ENCODE results near the gene WDR20. TPM values are rescaled to one million over a fixed set of nuclear protein-coding genes. Genes with fewer than 3 reads are reported as not detected.

Gene WDR20
- total RNA-seq, 1 experiment from 2014 or later = 33.0 TPM

DNA sequence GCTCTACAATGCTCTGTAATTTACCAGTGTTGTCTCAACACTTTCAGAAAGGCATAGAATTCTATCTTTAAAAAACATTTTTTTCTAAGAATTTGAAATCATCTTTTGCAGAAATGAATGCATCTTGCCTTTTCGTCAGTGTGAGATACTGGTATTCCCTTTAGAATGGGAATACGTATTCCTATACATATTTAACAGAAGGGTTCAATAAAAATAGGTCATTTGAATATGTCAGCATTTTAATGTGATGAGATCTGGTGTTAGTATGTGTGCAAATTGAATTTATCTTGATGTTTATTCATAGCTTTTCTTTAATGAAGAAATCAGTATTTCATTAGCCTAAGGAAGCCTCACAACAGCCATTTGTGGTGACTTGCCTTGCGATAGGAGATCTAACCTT lies 44.2 kb downstream of the WDR20 start:
- no TSS peak for BruUV-seq (replicated peaks)
- H3K27me3 Mint-ChIP-seq (ENCODE audit: unreplicated experiment) = no peaks in the 10 kb centered on the region
- intact Hi-C loops (cut with micrococcal nuclease; ENCODE audit: unreplicated experiment) = no loop called here
- TF ChIP-seq, protein P1, sequence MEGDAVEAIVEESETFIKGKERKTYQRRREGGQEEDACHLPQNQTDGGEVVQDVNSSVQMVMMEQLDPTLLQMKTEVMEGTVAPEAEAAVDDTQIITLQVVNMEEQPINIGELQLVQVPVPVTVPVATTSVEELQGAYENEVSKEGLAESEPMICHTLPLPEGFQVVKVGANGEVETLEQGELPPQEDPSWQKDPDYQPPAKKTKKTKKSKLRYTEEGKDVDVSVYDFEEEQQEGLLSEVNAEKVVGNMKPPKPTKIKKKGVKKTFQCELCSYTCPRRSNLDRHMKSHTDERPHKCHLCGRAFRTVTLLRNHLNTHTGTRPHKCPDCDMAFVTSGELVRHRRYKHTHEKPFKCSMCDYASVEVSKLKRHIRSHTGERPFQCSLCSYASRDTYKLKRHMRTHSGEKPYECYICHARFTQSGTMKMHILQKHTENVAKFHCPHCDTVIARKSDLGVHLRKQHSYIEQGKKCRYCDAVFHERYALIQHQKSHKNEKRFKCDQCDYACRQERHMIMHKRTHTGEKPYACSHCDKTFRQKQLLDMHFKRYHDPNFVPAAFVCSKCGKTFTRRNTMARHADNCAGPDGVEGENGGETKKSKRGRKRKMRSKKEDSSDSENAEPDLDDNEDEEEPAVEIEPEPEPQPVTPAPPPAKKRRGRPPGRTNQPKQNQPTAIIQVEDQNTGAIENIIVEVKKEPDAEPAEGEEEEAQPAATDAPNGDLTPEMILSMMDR (IDR thresholded peaks at IDR 0.05; ENCODE audit: unreplicated experiment) = no peak
- DNase-seq = no peak
- H3K9me3 Mint-ChIP-seq (ENCODE audit: low read depth, unreplicated experiment) = no peaks in the 10 kb centered on the region
- peaks cover 27% of the 10 kb centered on the region for H3K4me1 Mint-ChIP-seq (ENCODE audit: low read depth, unreplicated experiment)
- H3K4me3 Mint-ChIP-seq (ENCODE audit: low read depth, unreplicated experiment) = no peak overlapping the region
- H3K36me3 Mint-ChIP-seq (ENCODE audit: insufficient read depth, unreplicated experiment) = peaks cover 5% of the 10 kb centered on the region
- CTCF ChIA-PET = interaction anchor here (0.7 kb wide), 1 partner anchor 83 kb away, joined by 3 read pairs; no protein-coding TSS in a partner anchor
- H3K27ac Mint-ChIP-seq (ENCODE audit: unreplicated experiment) = no peak overlapping the region

DNA sequence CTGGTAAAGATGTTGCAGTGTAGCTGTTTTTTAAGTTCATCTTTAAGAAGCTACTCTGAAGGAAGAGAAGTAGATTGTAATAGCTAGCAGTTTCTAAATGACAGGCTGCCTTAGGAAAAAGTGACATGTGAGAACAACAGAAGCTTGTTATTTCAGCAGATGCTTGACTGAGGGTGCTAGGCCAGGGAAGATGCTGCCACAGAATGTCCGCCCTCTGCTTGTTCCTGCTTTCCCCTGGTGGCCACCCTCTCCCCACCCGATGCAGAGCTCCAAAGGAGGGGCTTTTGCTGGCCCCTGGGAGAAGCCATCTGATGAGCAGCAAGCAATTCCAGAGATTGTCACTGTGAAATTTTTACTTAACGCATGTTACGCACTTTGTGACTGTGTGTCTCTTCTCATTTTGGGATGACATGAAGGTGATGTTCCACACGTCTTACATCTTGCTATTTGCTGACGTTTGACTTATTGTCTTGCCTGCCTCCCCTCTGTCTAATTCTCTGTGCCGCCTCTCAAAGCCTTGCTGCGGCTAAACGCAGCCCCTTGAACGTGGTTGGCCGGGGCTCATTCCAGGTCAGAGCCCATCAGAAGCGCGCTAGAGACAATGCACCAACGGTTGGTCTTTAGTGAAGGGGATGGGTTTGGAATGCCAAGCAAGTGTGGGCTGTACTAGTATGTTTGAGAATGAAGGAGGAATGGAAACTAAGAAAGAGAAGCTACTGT lies 44.8 kb downstream of the WDR20 start:
- H3K27me3 Mint-ChIP-seq (ENCODE audit: unreplicated experiment) = no peaks in the 10 kb centered on the region
- intact Hi-C loops (cut with micrococcal nuclease; ENCODE audit: unreplicated experiment) = no loop called here
- TF ChIP-seq, protein P1 (IDR thresholded peaks at IDR 0.05; ENCODE audit: unreplicated experiment) = no peak
- no peak overlapping the region for H3K4me3 Mint-ChIP-seq (ENCODE audit: low read depth, unreplicated experiment)
- no peak overlapping the region for H3K27ac Mint-ChIP-seq (ENCODE audit: unreplicated experiment)
- H3K4me1 Mint-ChIP-seq (ENCODE audit: low read depth, unreplicated experiment) = peaks cover 27% of the 10 kb centered on the region
- DNase-seq = no peak
- BruUV-seq (replicated peaks) = no TSS peak
- no peaks in the 10 kb centered on the region for H3K9me3 Mint-ChIP-seq (ENCODE audit: low read depth, unreplicated experiment)
- peaks cover 5% of the 10 kb centered on the region for H3K36me3 Mint-ChIP-seq (ENCODE audit: insufficient read depth, unreplicated experiment)
- CTCF ChIA-PET = no interaction called here

DNA sequence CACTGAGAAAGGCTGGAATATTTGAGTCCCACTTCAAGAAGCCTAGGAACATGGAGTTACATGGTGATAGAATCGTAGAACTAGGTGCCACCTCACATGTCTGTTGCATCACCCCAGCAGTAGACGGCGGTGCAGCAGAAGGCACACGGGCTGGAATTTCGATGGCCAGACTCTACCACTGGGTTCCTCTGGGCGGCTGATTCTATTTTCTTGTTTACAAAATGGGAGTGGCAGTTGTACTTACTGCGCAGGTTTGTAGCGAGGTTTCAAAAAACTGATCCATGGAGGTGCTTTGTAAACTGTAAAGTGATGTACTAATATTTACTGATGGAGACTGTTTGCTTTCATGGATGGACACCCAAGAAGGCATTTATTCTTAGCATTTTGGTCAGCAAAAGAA lies 45.7 kb downstream of the WDR20 start:
- Mint-ChIP-seq H3K36me3 (ENCODE audit: insufficient read depth, unreplicated experiment) (peaks cover 5% of the 10 kb centered on the region), H3K27ac (ENCODE audit: unreplicated experiment) (no peak overlapping the region), H3K4me3 (ENCODE audit: low read depth, unreplicated experiment) (no peak overlapping the region), H3K9me3 (ENCODE audit: low read depth, unreplicated experiment) (no peaks in the 10 kb centered on the region), H3K4me1 (ENCODE audit: low read depth, unreplicated experiment) (peaks cover 27% of the 10 kb centered on the region), H3K27me3 (ENCODE audit: unreplicated experiment) (no peaks in the 10 kb centered on the region)
- CTCF ChIA-PET = no interaction called here
- BruUV-seq (replicated peaks) = no TSS peak
- intact Hi-C loops (cut with micrococcal nuclease; ENCODE audit: unreplicated experiment) = no loop called here
- TF ChIP-seq, protein P1 (IDR thresholded peaks at IDR 0.05; ENCODE audit: unreplicated experiment) = no peak
- no peak for DNase-seq

DNA sequence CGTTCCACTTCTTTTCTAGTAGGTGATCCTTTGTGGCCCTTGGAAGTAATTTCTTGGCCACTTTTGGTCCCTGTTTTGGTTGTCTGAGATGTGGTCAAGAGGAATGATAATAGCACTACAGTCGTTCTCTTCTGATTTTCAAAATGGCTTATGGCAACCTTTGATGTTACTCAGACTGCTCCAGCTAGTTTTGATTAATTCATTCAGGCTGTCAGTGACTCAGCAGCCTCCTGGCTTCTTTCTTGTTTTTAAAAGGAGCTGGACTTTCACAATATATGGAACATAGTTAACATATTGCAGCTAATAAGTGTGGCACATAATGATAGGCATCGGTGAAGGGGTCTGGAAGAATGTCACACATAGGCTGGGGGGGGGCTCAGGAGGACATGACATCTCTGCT lies 47.3 kb downstream of the WDR20 start:
- H3K27me3 Mint-ChIP-seq (ENCODE audit: unreplicated experiment) = no peaks in the 10 kb centered on the region
- H3K36me3 Mint-ChIP-seq (ENCODE audit: insufficient read depth, unreplicated experiment) = peaks cover 5% of the 10 kb centered on the region
- intact Hi-C loops (cut with micrococcal nuclease; ENCODE audit: unreplicated experiment) = no loop called here
- no peak for DNase-seq
- CTCF ChIA-PET = interaction anchor here (0.7 to 0.8 kb wide), 2 partner anchors 14 to 115 kb away, joined by 3 read pairs; no protein-coding TSS in a partner anchor
- TF ChIP-seq, protein P1 (IDR thresholded peaks at IDR 0.05; ENCODE audit: unreplicated experiment) = no peak
- H3K4me1 Mint-ChIP-seq (ENCODE audit: low read depth, unreplicated experiment) = peaks cover 35% of the 10 kb centered on the region
- no peak overlapping the region for H3K4me3 Mint-ChIP-seq (ENCODE audit: low read depth, unreplicated experiment)
- peak overlapping the region; percentile 27 for H3K27ac Mint-ChIP-seq (ENCODE audit: unreplicated experiment)
- no TSS peak for BruUV-seq (replicated peaks)
- no peaks in the 10 kb centered on the region for H3K9me3 Mint-ChIP-seq (ENCODE audit: low read depth, unreplicated experiment)

Measured in Calu3 (cell line).